Upper lobe of left lung (tissue), 4 donors: ENCODE measurements around the gene C1QTNF3.

Experiments used
- EP300 ChIP-seq, 4 donors: sonication (generic); formaldehyde crosslinking; IDR thresholded peaks; one replicate each; pipeline ENCODE4 v1.5.1; 2017; ENCODE audit warnings: antibody characterized with exemption in 4 of 4, control low read depth in 2 of 4
- POLR2A ChIP-seq, 4 donors: fragments of 450-650 bp; IDR thresholded peaks; one replicate each; pipeline ENCODE4 v1.5.1; 2016 to 2017; ENCODE audit warnings: antibody characterized with exemption in 4 of 4, mild to moderate bottlenecking in 2 of 4
- TF ChIP-seq, protein P1 (sequence below), 6 experiments: fragments of 450-650 bp in 4 of 6; fragments of 200-600 bp in 2 of 6; sonication (generic) in 2 of 6; IDR thresholded peaks; one replicate each; pipeline ENCODE4 v1.5.1; 2016 to 2019; ENCODE audit warnings: antibody characterized with exemption in 6 of 6

DNA sequence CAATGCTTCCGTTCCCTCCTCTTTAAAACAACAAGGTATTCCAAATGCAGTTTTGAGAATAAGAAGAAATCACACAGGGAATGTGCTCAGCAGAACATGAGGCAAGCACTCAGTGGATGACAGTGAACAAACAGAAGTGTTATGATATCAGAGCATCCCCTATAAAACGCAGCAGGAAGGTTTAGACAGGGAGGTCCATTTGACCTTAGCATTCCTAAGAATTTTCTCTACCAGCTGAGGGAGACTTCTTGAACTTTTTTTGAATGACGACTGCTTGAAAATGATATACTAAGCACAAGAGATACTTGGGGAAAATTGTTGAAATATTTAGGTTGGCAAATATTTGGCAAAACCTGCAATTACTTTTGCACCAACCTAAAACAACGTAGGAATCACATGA is 39.1 kb downstream of the C1QTNF3 start:
- TF ChIP-seq, protein P1, sequence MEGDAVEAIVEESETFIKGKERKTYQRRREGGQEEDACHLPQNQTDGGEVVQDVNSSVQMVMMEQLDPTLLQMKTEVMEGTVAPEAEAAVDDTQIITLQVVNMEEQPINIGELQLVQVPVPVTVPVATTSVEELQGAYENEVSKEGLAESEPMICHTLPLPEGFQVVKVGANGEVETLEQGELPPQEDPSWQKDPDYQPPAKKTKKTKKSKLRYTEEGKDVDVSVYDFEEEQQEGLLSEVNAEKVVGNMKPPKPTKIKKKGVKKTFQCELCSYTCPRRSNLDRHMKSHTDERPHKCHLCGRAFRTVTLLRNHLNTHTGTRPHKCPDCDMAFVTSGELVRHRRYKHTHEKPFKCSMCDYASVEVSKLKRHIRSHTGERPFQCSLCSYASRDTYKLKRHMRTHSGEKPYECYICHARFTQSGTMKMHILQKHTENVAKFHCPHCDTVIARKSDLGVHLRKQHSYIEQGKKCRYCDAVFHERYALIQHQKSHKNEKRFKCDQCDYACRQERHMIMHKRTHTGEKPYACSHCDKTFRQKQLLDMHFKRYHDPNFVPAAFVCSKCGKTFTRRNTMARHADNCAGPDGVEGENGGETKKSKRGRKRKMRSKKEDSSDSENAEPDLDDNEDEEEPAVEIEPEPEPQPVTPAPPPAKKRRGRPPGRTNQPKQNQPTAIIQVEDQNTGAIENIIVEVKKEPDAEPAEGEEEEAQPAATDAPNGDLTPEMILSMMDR (IDR thresholded peaks at IDR 0.05): no peak
- TF ChIP-seq EP300 (IDR thresholded peaks at IDR 0.05) (no peak), POLR2A (IDR thresholded peaks at IDR 0.05) (no peak)
